H9 (cell line): ENCODE results near the gene PSMA3. TPM values are rescaled to one million over a fixed set of nuclear protein-coding genes. Genes with fewer than 3 reads are reported as not detected.

Source experiments
- DNase-seq: peaks from one replicate; pipeline ENCODE4 v3.0.0-alpha.2; 2017
- H2AFZ ChIP-seq: one replicate; pipeline ENCODE4 v1.6.1; 2013; ENCODE audit warnings: mild to moderate bottlenecking, low read length, control low read depth, moderate library complexity
- H2AK5ac ChIP-seq: 2 replicates; pipeline ENCODE4 v1.6.1; 2013; ENCODE audit warnings: low read length, control low read depth, mixed read lengths; ENCODE audit not compliant: insufficient read length
- H2BK120ac ChIP-seq: one replicate; pipeline ENCODE4 v1.6.1; 2013; ENCODE audit warnings: low read depth, mild to moderate bottlenecking, low read length, control low read depth, inconsistent platforms; ENCODE audit not compliant: poor library complexity, severe bottlenecking
- H2BK12ac ChIP-seq: 2 replicates; pipeline ENCODE4 v1.6.1; 2013; ENCODE audit warnings: low read length, control low read depth, mixed read lengths, low read depth; ENCODE audit not compliant: insufficient read length
- H2BK15ac ChIP-seq: 2 replicates; pipeline ENCODE4 v1.6.1; 2013; ENCODE audit warnings: low read depth, low read length, control low read depth
- H2BK20ac ChIP-seq: one replicate; pipeline ENCODE4 v1.6.1; 2013; ENCODE audit warnings: low read depth, mild to moderate bottlenecking, low read length, control low read depth, inconsistent platforms; ENCODE audit not compliant: poor library complexity, severe bottlenecking
- H2BK5ac ChIP-seq: 2 replicates; pipeline ENCODE4 v1.6.1; 2013; ENCODE audit warnings: low read length, control low read depth, mixed read lengths; ENCODE audit not compliant: insufficient read length
- H3K14ac ChIP-seq: 2 replicates; pipeline ENCODE4 v1.6.1; 2013; ENCODE audit warnings: low read length, control low read depth; ENCODE audit not compliant: insufficient read depth
- H3K18ac ChIP-seq: 2 replicates; pipeline ENCODE4 v1.6.1; 2013; ENCODE audit warnings: low read depth, mild to moderate bottlenecking, mixed read lengths, low read length, control low read depth; ENCODE audit not compliant: insufficient read length
- H3K23ac ChIP-seq: 2 replicates; pipeline ENCODE4 v1.6.1; 2013; ENCODE audit warnings: low read length, control low read depth, mixed read lengths, low read depth; ENCODE audit not compliant: insufficient read length
- H3K23me2 ChIP-seq: 2 replicates; pipeline ENCODE4 v1.6.1; 2013; ENCODE audit warnings: low read depth, mild to moderate bottlenecking, mixed read lengths, low read length, control low read depth; ENCODE audit not compliant: insufficient read length, poor library complexity, severe bottlenecking
- H3K27ac ChIP-seq: 2 replicates; pipeline ENCODE4 v1.5.1; 2013; ENCODE audit warnings: low read length, control low read depth, mixed read lengths, low read depth; ENCODE audit not compliant: insufficient read length
- H3K27me3 ChIP-seq: 2 replicates; pipeline ENCODE4 v1.6.1; 2013; ENCODE audit warnings: low read length, control low read depth, inconsistent platforms; ENCODE audit not compliant: insufficient read depth
- H3K4ac ChIP-seq: 2 replicates; pipeline ENCODE4 v1.6.1; 2013; ENCODE audit warnings: low read depth, mild to moderate bottlenecking, control low read depth, inconsistent platforms, low read length, moderate library complexity
- H3K4me1 ChIP-seq: 2 replicates; pipeline ENCODE4 v1.6.1; 2013; ENCODE audit warnings: low read length, control low read depth, inconsistent platforms; ENCODE audit not compliant: insufficient read depth
- H3K4me2 ChIP-seq: 2 replicates; pipeline ENCODE4 v1.6.1; 2013; ENCODE audit warnings: low read length, control low read depth, mixed read lengths; ENCODE audit not compliant: insufficient read length, insufficient read depth
- H3K56ac ChIP-seq: 2 replicates; pipeline ENCODE4 v1.6.1; 2013; ENCODE audit warnings: low read depth, mild to moderate bottlenecking, mixed read lengths, low read length, control low read depth; ENCODE audit not compliant: insufficient read length
- H3K79me1 ChIP-seq: 2 replicates; pipeline ENCODE4 v1.6.1; 2013; ENCODE audit warnings: low read depth, mild to moderate bottlenecking, moderate library complexity, low read length, control low read depth, inconsistent platforms; ENCODE audit not compliant: insufficient read depth, poor library complexity, severe bottlenecking
- H3K79me2 ChIP-seq: 2 replicates; pipeline ENCODE4 v1.6.1; 2013; ENCODE audit warnings: low read length, control low read depth, inconsistent platforms; ENCODE audit not compliant: insufficient read depth
- H3K9ac ChIP-seq: 2 replicates; pipeline ENCODE4 v1.6.1; 2013; ENCODE audit warnings: low read length, control low read depth, mixed read lengths; ENCODE audit not compliant: insufficient read length; ENCODE audit errors: extremely low read depth
- H3K9me3 ChIP-seq: one replicate; pipeline ENCODE4 v1.6.1; 2013; ENCODE audit warnings: low read depth, low read length, inconsistent platforms; ENCODE audit not compliant: control insufficient read depth
- H3T11ph ChIP-seq: one replicate; pipeline ENCODE4 v1.6.1; 2013; ENCODE audit warnings: mild to moderate bottlenecking, low read length, control low read depth, inconsistent platforms
- H4K20me1 ChIP-seq: one replicate; pipeline ENCODE4 v1.6.1; 2013; ENCODE audit not compliant: control insufficient read depth, insufficient read length, insufficient read depth
- H4K5ac ChIP-seq: 2 replicates; pipeline ENCODE4 v1.6.1; 2013; ENCODE audit warnings: low read depth, mild to moderate bottlenecking, mixed read lengths, low read length, control low read depth; ENCODE audit not compliant: insufficient read length
- H4K8ac ChIP-seq: replicated peaks from 2 replicates; pipeline ENCODE4 v1.6.1; 2013; ENCODE audit warnings: low read length, control low read depth, mixed read lengths, low read depth; ENCODE audit not compliant: insufficient read length
- H4K91ac ChIP-seq: 2 replicates; pipeline ENCODE4 v1.6.1; 2013; ENCODE audit warnings: low read depth, mild to moderate bottlenecking, moderate library complexity, mixed read lengths, low read length, control low read depth; ENCODE audit not compliant: insufficient read length
- H3K27ac Mint-ChIP-seq, 3 experiments: 2 replicates in 2 of 3; 3 replicates in 1 of 3; pipeline ENCODE4 v1.8.0; 2020 to 2021; ENCODE audit warnings: mixed read lengths in 3 of 3, mild to moderate bottlenecking in 1 of 3, moderate library complexity in 1 of 3
- H3K27me3 Mint-ChIP-seq: 2 replicates; pipeline ENCODE4 v1.8.0; 2021; ENCODE audit warnings: low read depth, mild to moderate bottlenecking, moderate library complexity, mixed read lengths
- H3K36me3 Mint-ChIP-seq, 3 experiments: 2 replicates in 2 of 3; 3 replicates in 1 of 3; pipeline ENCODE4 v1.8.0; 2020 to 2021; ENCODE audit warnings: low read depth in 3 of 3, mixed read lengths in 3 of 3; ENCODE audit not compliant: insufficient read depth in 1 of 3
- H3K4me1 Mint-ChIP-seq, 2 experiments: 2 replicates each; pipeline ENCODE4 v1.8.0; 2020; ENCODE audit warnings: mixed read lengths in 2 of 2
- H3K4me3 Mint-ChIP-seq, 2 experiments: 2 replicates in 1 of 2; 3 replicates in 1 of 2; pipeline ENCODE4 v1.8.0; 2020 to 2021; ENCODE audit warnings: mild to moderate bottlenecking in 2 of 2, mixed read lengths in 2 of 2, moderate library complexity in 1 of 2
- H3K9me3 Mint-ChIP-seq, 2 experiments: 2 replicates in 1 of 2; 3 replicates in 1 of 2; pipeline ENCODE4 v1.8.0; 2020; ENCODE audit warnings: mild to moderate bottlenecking in 2 of 2, mixed read lengths in 2 of 2, moderate library complexity in 1 of 2
- WGBS: extraction: QIAGEN DNeasy Blood & Tissue Kit; methylation state at CpG from one replicate; pipeline ENCODE4 v1.1.7; 2013; ENCODE audit warnings: missing lambda C conversion rate, low lambda C conversion rate, mixed read lengths; ENCODE audit not compliant: insufficient read length; ENCODE audit errors: extremely low coverage; 5-methylcytosine and 5-hydroxymethylcytosine counted together
- total RNA-seq: library from RNA; stranded (reverse); gene quantifications from 2 replicates; pipeline ENCODE4 v1.2.1, GENCODE V29; 2021
- TF ChIP-seq, protein P1 (sequence below): fragments of 200-600 bp; sonication (generic); conservative IDR thresholded peaks from 3 replicates; pipeline ENCODE4 v1.8.0; 2021; ENCODE audit warnings: antibody characterized with exemption, mild to moderate bottlenecking

The PSMA3 gene
- total RNA-seq, 1 experiment from 2014 or later = 342 TPM

GRCh38 chr14:58297762-58298476 lies 53.3 kb downstream of the PSMA3 start:
- DNase-seq = peak; percentile 99
- peak overlapping the region; percentile 78 for H2BK120ac ChIP-seq
- H4K8ac ChIP-seq = no peak overlapping the region
- H2AFZ ChIP-seq = peak overlapping the region; percentile 12
- H2BK20ac ChIP-seq = no peak overlapping the region
- H4K5ac ChIP-seq = peak overlapping the region; percentile 99
- Mint-ChIP-seq H3K27ac (no peak overlapping the region), H3K4me1 (peaks cover 11 to 15% of the 10 kb centered on the region in 2 experiments), H3K9me3 (no peaks in the 10 kb centered on the region; a peak in 1 of 5 replicates), H3K4me3 (no peak overlapping the region), H3K36me3 (peaks cover 24 to 35% (median 31%) of the 10 kb centered on the region in 3 experiments), H3K27me3 (no peaks in the 10 kb centered on the region)
- no peak overlapping the region for H4K91ac ChIP-seq
- H3K9me3 ChIP-seq = no peaks in the 10 kb centered on the region
- H3K18ac ChIP-seq = peak overlapping the region; percentile 98
- no peak overlapping the region for H3K23ac ChIP-seq
- H3K79me2 ChIP-seq = peaks cover 30% of the 10 kb centered on the region; the same call in 1 of the 2 replicates
- no peak overlapping the region for H2BK15ac ChIP-seq
- TF ChIP-seq, protein P1, sequence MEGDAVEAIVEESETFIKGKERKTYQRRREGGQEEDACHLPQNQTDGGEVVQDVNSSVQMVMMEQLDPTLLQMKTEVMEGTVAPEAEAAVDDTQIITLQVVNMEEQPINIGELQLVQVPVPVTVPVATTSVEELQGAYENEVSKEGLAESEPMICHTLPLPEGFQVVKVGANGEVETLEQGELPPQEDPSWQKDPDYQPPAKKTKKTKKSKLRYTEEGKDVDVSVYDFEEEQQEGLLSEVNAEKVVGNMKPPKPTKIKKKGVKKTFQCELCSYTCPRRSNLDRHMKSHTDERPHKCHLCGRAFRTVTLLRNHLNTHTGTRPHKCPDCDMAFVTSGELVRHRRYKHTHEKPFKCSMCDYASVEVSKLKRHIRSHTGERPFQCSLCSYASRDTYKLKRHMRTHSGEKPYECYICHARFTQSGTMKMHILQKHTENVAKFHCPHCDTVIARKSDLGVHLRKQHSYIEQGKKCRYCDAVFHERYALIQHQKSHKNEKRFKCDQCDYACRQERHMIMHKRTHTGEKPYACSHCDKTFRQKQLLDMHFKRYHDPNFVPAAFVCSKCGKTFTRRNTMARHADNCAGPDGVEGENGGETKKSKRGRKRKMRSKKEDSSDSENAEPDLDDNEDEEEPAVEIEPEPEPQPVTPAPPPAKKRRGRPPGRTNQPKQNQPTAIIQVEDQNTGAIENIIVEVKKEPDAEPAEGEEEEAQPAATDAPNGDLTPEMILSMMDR = no peak
- peak overlapping the region; percentile 85 for H2BK5ac ChIP-seq
- peak overlapping the region; percentile 57 for H3K4me2 ChIP-seq
- H2AK5ac ChIP-seq = no peak overlapping the region
- H3K4ac ChIP-seq = no peak overlapping the region
- no peak overlapping the region for H2BK12ac ChIP-seq
- H4K20me1 ChIP-seq = no peaks in the 10 kb centered on the region
- H3K56ac ChIP-seq = peak overlapping the region; percentile 96
- peak overlapping the region; percentile 95 for H3K14ac ChIP-seq
- WGBS = no CpG with 5 or more reads among the region's 40 CpGs
- peaks cover 5% of the 10 kb centered on the region for H3K79me1 ChIP-seq
- H3K23me2 ChIP-seq = peaks cover 4% of the 10 kb centered on the region
- peak overlapping the region; percentile 94 for H3K27ac ChIP-seq
- no peaks in the 10 kb centered on the region for H3K27me3 ChIP-seq
- H3K9ac ChIP-seq = peak overlapping the region; percentile 96
- H3K4me1 ChIP-seq = no peaks in the 10 kb centered on the region
- H3T11ph ChIP-seq = peak overlapping the region; percentile 3
